Activated naive CD8-positive, alpha-beta T cell treated with anti-CD3 and anti-CD28 coated beads for 36 hours (primary cell): Measurements from ENCODE around the gene PML. TPM values are rescaled to one million over a fixed set of nuclear protein-coding genes. Genes with fewer than 3 reads are reported as not detected.
"Not testable (repeated sequence)": the region's sequence is repeated elsewhere in the genome, so short reads cannot be mapped to it uniquely, and the experiment has no call there.

Source experiments
- DNase-seq: peaks from one replicate; pipeline ENCODE4 v3.0.0; 2021
- H3K27ac Mint-ChIP-seq: one replicate; pipeline ENCODE4 v1.8.0; 2022; ENCODE audit warnings: mild to moderate bottlenecking, moderate library complexity, mixed read lengths
- H3K27me3 Mint-ChIP-seq: one replicate; pipeline ENCODE4 v1.8.0; 2022; ENCODE audit warnings: mild to moderate bottlenecking, mixed read lengths
- H3K36me3 Mint-ChIP-seq: one replicate; pipeline ENCODE4 v1.8.0; 2021; ENCODE audit warnings: mild to moderate bottlenecking, mixed read lengths
- H3K4me1 Mint-ChIP-seq: one replicate; pipeline ENCODE4 v1.8.0; 2021; ENCODE audit warnings: mixed read lengths
- H3K4me3 Mint-ChIP-seq: one replicate; pipeline ENCODE4 v1.8.0; 2022; ENCODE audit warnings: mild to moderate bottlenecking, moderate library complexity, mixed read lengths
- H3K9me3 Mint-ChIP-seq: one replicate; pipeline ENCODE4 v1.8.0; 2022; ENCODE audit warnings: mixed read lengths
- total RNA-seq, 2 experiments: library from RNA; stranded (reverse); gene quantifications; one replicate each; pipeline ENCODE4 v1.2.3, GENCODE V29; 2021

Gene PML
- total RNA-seq, 2 experiments from 2014 or later, result 53.4 to 54.3 TPM

GRCh38 chr15:74060251-74060650 lies 65.7 kb downstream of the PML start:
- Mint-ChIP-seq H3K4me3 (no peak overlapping the region), H3K27me3 (no peaks in the 10 kb centered on the region), H3K9me3 (no peaks in the 10 kb centered on the region), H3K36me3 (peaks cover 8% of the 10 kb centered on the region), H3K27ac (no peak overlapping the region), H3K4me1 (peaks cover 13% of the 10 kb centered on the region)
- no peak for DNase-seq

GRCh38 chr15:74062236-74062635 lies 67.7 kb downstream of the PML start:
- Mint-ChIP-seq H3K9me3 (no peaks in the 10 kb centered on the region), H3K27me3 (no peaks in the 10 kb centered on the region), H3K4me1 (peaks cover 13% of the 10 kb centered on the region), H3K27ac (no peak overlapping the region), H3K4me3 (no peak overlapping the region), H3K36me3 (peaks cover 8% of the 10 kb centered on the region)
- no peak for DNase-seq

DNA sequence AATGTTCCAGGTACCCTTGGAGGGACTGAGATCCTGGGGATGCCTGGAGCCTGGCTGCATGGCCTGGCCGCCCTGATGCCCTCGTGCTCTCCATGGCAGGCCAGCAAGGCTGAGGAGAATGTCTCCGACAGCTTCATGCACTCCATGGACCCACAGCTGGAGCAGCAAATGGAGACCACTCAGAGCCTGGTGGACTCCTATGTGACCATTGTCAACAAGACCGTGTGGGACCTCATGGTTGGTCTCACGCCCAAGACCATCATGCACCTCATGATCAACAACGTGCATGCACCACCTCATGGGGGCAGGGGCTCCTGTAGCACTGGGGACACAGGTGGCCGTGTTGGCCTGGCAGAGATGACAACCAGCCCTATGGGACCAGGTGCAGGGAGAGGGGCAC lies 68.2 kb downstream of the PML start:
- no peaks in the 10 kb centered on the region for H3K27me3 Mint-ChIP-seq
- H3K4me1 Mint-ChIP-seq, result peaks cover 13% of the 10 kb centered on the region
- H3K4me3 Mint-ChIP-seq, result no peak overlapping the region
- no peak overlapping the region for H3K27ac Mint-ChIP-seq
- no peak for DNase-seq
- no peaks in the 10 kb centered on the region for H3K9me3 Mint-ChIP-seq
- H3K36me3 Mint-ChIP-seq, result peaks cover 8% of the 10 kb centered on the region

DNA sequence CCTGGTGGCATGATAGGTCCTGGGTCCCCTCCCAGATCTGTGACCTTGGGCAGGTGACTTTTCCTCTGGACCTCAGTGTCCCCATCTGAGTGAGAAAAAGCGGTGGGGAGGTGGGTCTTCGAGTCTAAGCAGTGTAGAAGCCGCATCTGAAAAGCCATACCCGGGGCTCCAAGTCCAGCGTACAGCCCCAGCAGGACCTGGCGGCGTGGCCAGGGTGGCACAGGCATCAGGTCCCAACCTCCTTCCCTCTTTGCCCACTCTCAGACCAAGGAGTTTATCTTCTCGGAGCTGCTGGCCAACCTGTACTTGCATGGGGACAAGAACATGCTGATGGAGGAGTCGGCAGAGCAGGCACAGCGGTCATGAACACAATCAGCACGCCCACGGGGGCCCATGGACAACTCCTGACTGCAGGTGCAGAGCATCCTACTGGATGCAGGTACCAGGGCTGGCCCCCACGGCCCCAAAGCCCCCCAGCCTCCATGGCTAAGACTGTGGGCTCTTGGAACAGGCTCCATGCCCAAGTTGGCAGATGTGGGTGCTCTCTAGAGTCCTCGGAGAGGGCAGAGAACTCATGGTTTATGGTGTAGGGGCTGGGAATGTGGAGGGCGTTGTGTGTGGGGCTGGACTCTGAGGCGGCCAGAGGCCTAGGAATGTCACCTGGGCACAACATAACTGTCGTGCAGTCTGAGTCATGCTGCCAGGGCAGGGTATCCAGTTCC lies 69.1 kb downstream of the PML start:
- H3K4me3 Mint-ChIP-seq, H3K36me3 Mint-ChIP-seq, DNase-seq, H3K27me3 Mint-ChIP-seq, H3K27ac Mint-ChIP-seq, H3K9me3 Mint-ChIP-seq: not testable (repeated sequence)
- peaks cover 13% of the 10 kb centered on the region for H3K4me1 Mint-ChIP-seq

DNA sequence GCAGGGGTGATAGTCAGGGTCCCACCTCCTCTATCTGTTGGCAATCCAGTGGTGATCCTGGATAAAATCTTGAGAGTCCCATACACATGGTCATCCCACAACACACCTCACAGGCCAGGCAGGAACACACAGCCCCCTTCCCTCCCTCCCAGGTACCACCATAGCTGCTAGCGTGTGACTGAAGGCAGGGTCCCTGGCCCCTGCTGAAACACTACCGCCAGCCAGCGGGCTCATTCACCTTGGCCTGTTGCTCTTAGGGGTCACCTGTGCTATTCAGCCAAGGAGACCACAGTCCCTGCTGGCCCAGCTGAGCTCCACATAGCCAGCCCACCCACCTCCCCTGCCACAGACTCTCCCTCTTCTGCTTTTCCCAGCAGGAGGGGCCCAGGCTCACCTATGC lies 69.7 kb downstream of the PML start:
- H3K36me3 Mint-ChIP-seq, H3K9me3 Mint-ChIP-seq, H3K4me1 Mint-ChIP-seq, H3K27me3 Mint-ChIP-seq, DNase-seq, H3K27ac Mint-ChIP-seq, H3K4me3 Mint-ChIP-seq: not testable (repeated sequence)

- not testable (repeated sequence) for H3K4me1 Mint-ChIP-seq, H3K9me3 Mint-ChIP-seq, H3K27ac Mint-ChIP-seq, H3K4me3 Mint-ChIP-seq, H3K27me3 Mint-ChIP-seq, DNase-seq, H3K36me3 Mint-ChIP-seq
Observed at GRCh38 chr15:74064822-74065221, 70.3 kb downstream of the PML start.

- not testable (repeated sequence) for H3K27me3 Mint-ChIP-seq, H3K9me3 Mint-ChIP-seq, H3K36me3 Mint-ChIP-seq, H3K27ac Mint-ChIP-seq, H3K4me3 Mint-ChIP-seq, H3K4me1 Mint-ChIP-seq
- DNase-seq, result peak; percentile 49
Observed at GRCh38 chr15:74065684-74066411, 71.3 kb downstream of the PML start.

DNA sequence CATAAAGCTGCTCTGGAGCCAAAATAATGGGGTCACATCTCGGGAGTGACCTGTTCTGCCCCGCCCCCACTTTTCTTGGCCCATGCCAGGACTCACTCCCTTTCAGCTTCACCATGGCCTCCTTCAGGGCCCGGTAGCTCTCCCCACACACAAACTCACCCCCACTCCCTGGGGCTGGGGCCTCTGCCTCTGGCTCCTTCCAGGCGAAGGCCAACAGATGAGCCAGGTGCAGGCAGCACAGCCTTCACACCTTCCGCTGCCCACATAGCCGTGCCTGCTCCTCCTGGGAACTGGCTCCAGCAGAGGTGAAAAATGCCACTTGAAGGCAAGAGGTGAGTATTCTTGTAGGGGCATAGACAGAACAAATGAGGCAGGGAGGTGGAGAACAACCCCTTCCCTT lies 77.1 kb downstream of the PML start:
- not testable (repeated sequence) for H3K9me3 Mint-ChIP-seq, DNase-seq, H3K27me3 Mint-ChIP-seq, H3K4me1 Mint-ChIP-seq, H3K27ac Mint-ChIP-seq, H3K36me3 Mint-ChIP-seq, H3K4me3 Mint-ChIP-seq

- H3K27ac Mint-ChIP-seq, H3K27me3 Mint-ChIP-seq, H3K4me1 Mint-ChIP-seq, DNase-seq, H3K36me3 Mint-ChIP-seq, H3K9me3 Mint-ChIP-seq, H3K4me3 Mint-ChIP-seq: not testable (repeated sequence)
Observed at GRCh38 chr15:74072132-74072531, 77.6 kb downstream of the PML start.

DNA sequence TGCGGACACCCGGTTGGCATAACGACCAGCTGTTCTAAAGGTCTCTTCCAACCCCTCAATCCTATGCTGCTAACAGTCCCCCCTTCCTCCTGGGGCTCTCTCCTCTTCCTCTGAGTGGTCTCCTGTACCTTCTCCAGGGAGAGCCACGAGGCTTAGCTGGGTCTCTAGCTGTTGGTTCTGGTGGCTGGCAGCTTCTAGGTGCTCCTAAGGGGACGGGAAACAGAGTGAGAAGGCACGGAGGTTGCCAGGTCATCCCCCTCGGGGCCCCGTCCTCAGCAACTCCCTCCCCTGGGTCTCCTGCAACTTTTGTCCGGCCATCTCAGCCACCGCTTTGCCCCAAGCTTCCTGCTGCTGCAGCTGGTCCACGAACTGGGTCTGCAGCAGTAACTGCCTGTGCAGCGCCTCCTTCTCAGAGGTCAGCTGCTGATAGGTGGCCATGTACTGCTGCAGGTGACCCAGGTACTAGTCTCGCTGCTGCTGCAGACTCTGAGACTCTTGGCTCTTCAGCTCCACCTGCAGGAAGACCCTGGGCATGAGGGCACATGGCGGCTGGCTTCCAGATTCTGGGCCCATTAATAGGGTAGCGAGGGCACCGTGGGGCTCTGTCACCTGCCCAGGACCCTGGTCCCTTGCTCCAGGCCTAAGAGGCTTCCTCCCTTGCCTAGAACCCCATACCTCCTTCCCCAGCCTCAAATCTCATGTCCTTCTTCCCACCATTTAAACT lies 78.3 kb downstream of the PML start:
- not testable (repeated sequence) for H3K9me3 Mint-ChIP-seq, H3K4me3 Mint-ChIP-seq, H3K36me3 Mint-ChIP-seq, H3K27ac Mint-ChIP-seq, H3K4me1 Mint-ChIP-seq, H3K27me3 Mint-ChIP-seq
- peak; percentile 33 for DNase-seq

- not testable (repeated sequence) for H3K27me3 Mint-ChIP-seq, H3K36me3 Mint-ChIP-seq, DNase-seq, H3K4me1 Mint-ChIP-seq, H3K9me3 Mint-ChIP-seq, H3K4me3 Mint-ChIP-seq, H3K27ac Mint-ChIP-seq
Observed at GRCh38 chr15:74075781-74076180, 81.3 kb downstream of the PML start.

DNA sequence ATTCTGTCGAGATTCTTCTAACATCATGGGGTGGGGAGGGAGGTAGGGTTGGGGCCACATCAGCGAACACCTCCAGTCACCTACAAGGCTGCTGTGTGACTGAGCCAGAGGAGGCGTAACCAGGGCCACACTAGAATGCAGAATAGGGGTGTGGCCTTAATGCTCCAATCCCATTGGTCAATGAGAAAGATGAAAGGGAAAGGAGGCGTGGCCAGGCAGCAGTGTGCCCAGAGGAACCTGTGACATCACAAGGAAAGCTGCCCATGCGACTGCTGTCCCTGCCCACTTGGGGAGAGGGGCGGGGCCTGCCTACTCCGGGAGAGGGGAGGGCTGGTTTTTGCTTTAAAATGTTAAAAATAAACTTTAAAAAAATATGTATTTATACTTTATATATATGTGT lies 87.9 kb downstream of the PML start, which contains the start of gene GOLGA6A:
GOLGA6A (minus strand) TSS at position 101 of the 400 bp plus-strand sequence; CDS start at position 60, 41 bp downstream.
- H3K27ac Mint-ChIP-seq, H3K36me3 Mint-ChIP-seq, H3K27me3 Mint-ChIP-seq, DNase-seq, H3K9me3 Mint-ChIP-seq, H3K4me1 Mint-ChIP-seq, H3K4me3 Mint-ChIP-seq: not testable (repeated sequence)

DNA sequence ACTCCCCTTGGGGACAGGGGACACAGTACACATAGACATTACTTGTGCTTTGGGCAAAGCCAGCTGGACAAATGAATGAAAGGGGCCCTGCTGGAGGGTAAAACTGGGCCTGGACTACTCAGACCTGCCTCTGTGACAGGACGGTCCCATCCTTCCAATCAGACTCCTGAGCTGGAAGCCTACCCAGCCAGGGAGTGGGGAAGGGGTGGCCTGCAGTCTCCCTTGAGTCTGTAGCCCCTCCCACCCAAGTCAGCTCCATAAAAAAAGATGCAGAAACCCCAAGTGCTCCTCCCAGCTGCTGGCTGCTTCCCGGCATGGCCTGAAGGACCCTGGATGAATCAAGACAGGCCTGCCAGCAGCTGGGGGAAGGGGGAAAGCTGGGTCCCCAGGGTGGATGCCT lies 100.1 kb downstream of the PML start:
- H3K36me3 Mint-ChIP-seq, H3K4me1 Mint-ChIP-seq, H3K27ac Mint-ChIP-seq, DNase-seq, H3K27me3 Mint-ChIP-seq, H3K4me3 Mint-ChIP-seq, H3K9me3 Mint-ChIP-seq: not testable (repeated sequence)

DNA sequence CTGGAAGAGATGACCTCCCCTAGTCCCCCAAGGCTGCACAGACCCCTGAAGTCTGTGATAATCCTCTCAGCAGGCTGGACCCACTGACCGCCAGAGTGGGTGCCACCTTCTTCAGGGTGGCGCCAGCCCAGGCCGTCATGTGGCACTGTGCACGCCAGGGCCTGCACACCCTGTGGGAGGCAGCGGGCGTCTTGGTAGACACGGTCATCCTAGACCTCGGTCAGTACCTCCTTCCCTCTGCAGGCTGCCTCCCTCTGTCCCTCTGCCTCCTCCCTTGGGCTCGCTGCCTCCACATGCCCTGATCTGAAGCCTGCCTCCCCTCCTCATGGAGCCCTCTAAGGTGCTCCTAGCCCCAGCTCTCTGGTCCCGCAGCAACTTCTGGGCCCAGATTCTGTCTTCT lies 101.1 kb downstream of the PML start:
- not testable (repeated sequence) for H3K36me3 Mint-ChIP-seq, H3K4me1 Mint-ChIP-seq, H3K4me3 Mint-ChIP-seq, H3K27ac Mint-ChIP-seq, H3K27me3 Mint-ChIP-seq, H3K9me3 Mint-ChIP-seq, DNase-seq

GRCh38 chr15:74096753-74097474 lies 102.4 kb downstream of the PML start:
- not testable (repeated sequence) for H3K27ac Mint-ChIP-seq, H3K4me1 Mint-ChIP-seq, DNase-seq, H3K27me3 Mint-ChIP-seq, H3K4me3 Mint-ChIP-seq, H3K9me3 Mint-ChIP-seq, H3K36me3 Mint-ChIP-seq
